GM21576 (cell line): ENCODE results near the gene SLC39A13.
A peak's percentile ranks its signal among the peaks of the same experiment; 100 is the strongest.

Source experiments
- ATAC-seq: cut with Tn5 transposase; IDR thresholded peaks from one replicate; pipeline ENCODE4 v1.9.1; 2021; ENCODE audit warnings: mild to moderate bottlenecking, moderate library complexity; ENCODE audit not compliant: unreplicated experiment

SLC39A13 gene

GRCh38 chr11:47383071-47383470, 25.3 kb upstream of the SLC39A13 start:
- ATAC-seq: no peak

GRCh38 chr11:47384498-47384897, 23.9 kb upstream of the SLC39A13 start:
- ATAC-seq: no peak

GRCh38 chr11:47387944-47388696, 20.3 kb upstream of the SLC39A13 start:
- ATAC-seq: no peak

- no peak for ATAC-seq
These were observed 19.5 kb upstream of the SLC39A13 start for GRCh38 chr11:47388697-47389576.

GRCh38 chr11:47389577-47390421, 18.6 kb upstream of the SLC39A13 start:
- ATAC-seq: no peak

GRCh38 chr11:47390422-47390760, 18.0 kb upstream of the SLC39A13 start:
- no peak for ATAC-seq

- no peak for ATAC-seq
These were observed 17.3 kb upstream of the SLC39A13 start for GRCh38 chr11:47391077-47391583.

GRCh38 chr11:47391711-47392432, 16.5 kb upstream of the SLC39A13 start:
- no peak for ATAC-seq

GRCh38 chr11:47392546-47393162, 15.7 kb upstream of the SLC39A13 start:
- no peak for ATAC-seq

GRCh38 chr11:47393163-47394049, 15.0 kb upstream of the SLC39A13 start:
- no peak for ATAC-seq

GRCh38 chr11:47394050-47394321, 14.4 kb upstream of the SLC39A13 start:
- ATAC-seq: no peak

GRCh38 chr11:47394322-47395222, 13.8 kb upstream of the SLC39A13 start:
- ATAC-seq: peak; percentile 55

- ATAC-seq: no peak
These were observed 13.0 kb upstream of the SLC39A13 start for GRCh38 chr11:47395223-47396048.

- no peak for ATAC-seq
These were observed 12.4 kb upstream of the SLC39A13 start for GRCh38 chr11:47396049-47396320.

GRCh38 chr11:47398011-47398410, 10.4 kb upstream of the SLC39A13 start:
- no peak for ATAC-seq

GRCh38 chr11:47398551-47398950, 9.8 kb upstream of the SLC39A13 start:
- ATAC-seq: no peak
